ENCODE measurements around the gene CCDC32.

DNA sequence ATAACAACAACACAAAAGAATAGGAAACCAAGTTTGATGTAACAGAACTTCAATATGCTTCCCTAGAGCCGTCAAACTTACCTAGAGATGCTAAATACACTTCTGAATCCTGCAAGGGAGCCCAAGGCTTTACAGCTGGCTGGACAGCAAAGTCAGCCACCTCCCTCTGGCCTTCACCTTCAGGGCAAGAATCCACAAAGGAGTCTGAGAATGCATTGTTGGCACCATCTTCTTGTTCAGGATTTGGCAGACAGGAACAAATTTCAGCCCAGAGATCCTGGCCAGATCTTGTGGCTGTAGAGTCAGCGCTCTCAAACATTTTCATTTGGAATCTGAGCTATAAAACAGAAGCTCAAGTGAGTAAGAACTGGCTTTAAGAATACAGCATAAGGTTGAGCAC, 2.2 kb downstream of the CCDC32 start:
- TF ChIP-seq, protein P1, sequence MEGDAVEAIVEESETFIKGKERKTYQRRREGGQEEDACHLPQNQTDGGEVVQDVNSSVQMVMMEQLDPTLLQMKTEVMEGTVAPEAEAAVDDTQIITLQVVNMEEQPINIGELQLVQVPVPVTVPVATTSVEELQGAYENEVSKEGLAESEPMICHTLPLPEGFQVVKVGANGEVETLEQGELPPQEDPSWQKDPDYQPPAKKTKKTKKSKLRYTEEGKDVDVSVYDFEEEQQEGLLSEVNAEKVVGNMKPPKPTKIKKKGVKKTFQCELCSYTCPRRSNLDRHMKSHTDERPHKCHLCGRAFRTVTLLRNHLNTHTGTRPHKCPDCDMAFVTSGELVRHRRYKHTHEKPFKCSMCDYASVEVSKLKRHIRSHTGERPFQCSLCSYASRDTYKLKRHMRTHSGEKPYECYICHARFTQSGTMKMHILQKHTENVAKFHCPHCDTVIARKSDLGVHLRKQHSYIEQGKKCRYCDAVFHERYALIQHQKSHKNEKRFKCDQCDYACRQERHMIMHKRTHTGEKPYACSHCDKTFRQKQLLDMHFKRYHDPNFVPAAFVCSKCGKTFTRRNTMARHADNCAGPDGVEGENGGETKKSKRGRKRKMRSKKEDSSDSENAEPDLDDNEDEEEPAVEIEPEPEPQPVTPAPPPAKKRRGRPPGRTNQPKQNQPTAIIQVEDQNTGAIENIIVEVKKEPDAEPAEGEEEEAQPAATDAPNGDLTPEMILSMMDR (IDR thresholded peaks at IDR 0.05), result no peak
- no peak for TF ChIP-seq POLR2A (IDR thresholded peaks at IDR 0.05)
